Peyer's patch (tissue), 4 donors: ENCODE results near the gene IKBKE.

Source experiments
- POLR2A ChIP-seq, 2 donors: fragments of 450-650 bp; IDR thresholded peaks; one replicate each; pipeline ENCODE4 v1.5.1; 2017; ENCODE audit warnings: antibody characterized with exemption in 2 of 2, mild to moderate bottlenecking in 2 of 2, moderate library complexity in 2 of 2
- TF ChIP-seq, protein P1 (sequence below), 6 experiments: fragments of 450-650 bp in 4 of 6; fragments of 200-600 bp in 2 of 6; sonication (generic) in 1 of 6; IDR thresholded peaks; one replicate each; pipeline ENCODE4 v1.5.1; 2017 to 2019; ENCODE audit warnings: antibody characterized with exemption in 6 of 6, mild to moderate bottlenecking in 3 of 6, moderate library complexity in 1 of 6

DNA sequence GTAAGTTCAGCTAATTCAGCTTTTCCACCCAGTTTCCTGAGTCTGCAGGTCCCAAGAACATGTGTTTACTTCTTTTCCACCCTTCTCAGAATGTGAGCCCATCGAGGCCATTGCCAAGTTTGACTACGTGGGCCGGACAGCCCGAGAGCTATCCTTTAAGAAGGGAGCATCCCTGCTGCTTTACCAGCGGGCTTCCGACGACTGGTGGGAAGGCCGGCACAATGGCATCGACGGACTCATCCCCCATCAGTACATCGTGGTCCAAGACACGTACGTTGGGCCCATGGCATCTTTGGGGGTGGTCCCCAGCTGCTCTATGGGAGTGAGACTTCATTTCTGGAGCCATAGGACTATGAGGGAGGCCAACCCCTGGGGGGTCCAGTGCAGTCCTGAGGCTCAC lies 17.2 kb upstream of the IKBKE start:
- TF ChIP-seq, protein P1, sequence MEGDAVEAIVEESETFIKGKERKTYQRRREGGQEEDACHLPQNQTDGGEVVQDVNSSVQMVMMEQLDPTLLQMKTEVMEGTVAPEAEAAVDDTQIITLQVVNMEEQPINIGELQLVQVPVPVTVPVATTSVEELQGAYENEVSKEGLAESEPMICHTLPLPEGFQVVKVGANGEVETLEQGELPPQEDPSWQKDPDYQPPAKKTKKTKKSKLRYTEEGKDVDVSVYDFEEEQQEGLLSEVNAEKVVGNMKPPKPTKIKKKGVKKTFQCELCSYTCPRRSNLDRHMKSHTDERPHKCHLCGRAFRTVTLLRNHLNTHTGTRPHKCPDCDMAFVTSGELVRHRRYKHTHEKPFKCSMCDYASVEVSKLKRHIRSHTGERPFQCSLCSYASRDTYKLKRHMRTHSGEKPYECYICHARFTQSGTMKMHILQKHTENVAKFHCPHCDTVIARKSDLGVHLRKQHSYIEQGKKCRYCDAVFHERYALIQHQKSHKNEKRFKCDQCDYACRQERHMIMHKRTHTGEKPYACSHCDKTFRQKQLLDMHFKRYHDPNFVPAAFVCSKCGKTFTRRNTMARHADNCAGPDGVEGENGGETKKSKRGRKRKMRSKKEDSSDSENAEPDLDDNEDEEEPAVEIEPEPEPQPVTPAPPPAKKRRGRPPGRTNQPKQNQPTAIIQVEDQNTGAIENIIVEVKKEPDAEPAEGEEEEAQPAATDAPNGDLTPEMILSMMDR (IDR thresholded peaks at IDR 0.05), result no peak
- TF ChIP-seq POLR2A (IDR thresholded peaks at IDR 0.05), result no peak
